Heart right ventricle (tissue), 16 donors: ENCODE measurements around the gene ZFHX3. TPM values are rescaled to one million over a fixed set of nuclear protein-coding genes. Genes with fewer than 3 reads are reported as not detected.

Experiments used
- ATAC-seq, 8 donors: fragments of 200-7000 bp; cut with Tn5 transposase; one replicate each; pipeline ENCODE4 v1.9.1; 2020; ENCODE audit warnings: mild to moderate bottlenecking in 8 of 8, moderate library complexity in 8 of 8, moderate number of reproducible peaks in 1 of 8
- DNase-seq, 2 donors: peaks; one replicate each; pipeline ENCODE4 v3.0.0-alpha.2; 2020
- H3K27ac ChIP-seq, 10 donors: fragments of 200-600 bp; sonication (generic) in 2 of 10; one replicate each; pipeline versions ENCODE4 v1.5.0 to v1.8.0; 2020 to 2022; ENCODE audit warnings: mild to moderate bottlenecking in 3 of 10
- H3K27me3 ChIP-seq, 7 donors: fragments of 200-600 bp; one replicate each; pipeline ENCODE4 v1.8.0; 2021 to 2022; ENCODE audit warnings: mild to moderate bottlenecking in 2 of 7
- H3K36me3 ChIP-seq, 9 donors: fragments of 200-600 bp; sonication (generic) in 1 of 9; one replicate each; pipeline versions ENCODE4 v1.5.0 to v1.8.0; 2020 to 2022; ENCODE audit warnings: mild to moderate bottlenecking in 2 of 9
- H3K4me1 ChIP-seq, 9 donors: fragments of 200-600 bp; sonication (generic) in 1 of 9; one replicate each; pipeline versions ENCODE4 v1.5.0 to v1.8.0; 2020 to 2022; ENCODE audit warnings: mild to moderate bottlenecking in 4 of 9
- H3K4me3 ChIP-seq, 10 donors: fragments of 200-600 bp; sonication (generic) in 2 of 10; one replicate each; pipeline versions ENCODE4 v1.5.0 to v1.8.0; 2020 to 2022; ENCODE audit warnings: mild to moderate bottlenecking in 7 of 10, moderate library complexity in 2 of 10
- H3K9me3 ChIP-seq, 11 donors: fragments of 200-600 bp in 10 of 11; sonication (generic) in 2 of 11; one replicate each; pipeline versions ENCODE4 v1.5.0 to v1.8.0; 2013 to 2022; ENCODE audit warnings: mild to moderate bottlenecking in 2 of 11, control low read depth in 1 of 11, moderate library complexity in 1 of 11
- CTCF ChIP-seq, 9 donors: fragments of 200-600 bp; sonication (generic) in 2 of 9; IDR thresholded peaks; one replicate each; pipeline versions ENCODE4 v1.5.0 to v1.8.0; 2021 to 2022; ENCODE audit warnings: antibody characterized with exemption in 9 of 9, mild to moderate bottlenecking in 5 of 9, moderate library complexity in 1 of 9
- WGBS, 2 donors: extraction: QIAGEN DNeasy Blood & Tissue Kit; methylation state at CpG; one replicate each; pipeline ENCODE4 v1.1.7; 2013; ENCODE audit warnings: inconsistent platforms in 1 of 2; 5-methylcytosine and 5-hydroxymethylcytosine counted together
- intact Hi-C, 10 donors: fragments of 100-400 bp; cut with DNase I; formaldehyde crosslinking; loops; one replicate each; pipeline versions ENCODE4 v1.11.1 to v1.14.2; 2022
- polyA plus RNA-seq, 2 donors: library from polyadenylated mRNA; stranded (reverse); fragments of 200-250 nt; gene quantifications; one replicate each; pipeline ENCODE4 v1.2.3, GENCODE V29; 2013
- total RNA-seq, 10 donors: library from RNA; stranded (reverse); fragmentation: NEBNext Ultra II Directional in 3 of 10; extraction: Animal tissue kit (Norgen Biotek cat#: 25700) in 3 of 10; gene quantifications; one replicate each; pipeline versions ENCODE4 v1.2.1 to v1.2.4, GENCODE V29; 2021 to 2023
- donor health status: Arrhythmogenic right ventricular cardiomyopathy.
- donor health status: ischemic (EF 13 %, LVEDD 7.1; RV severe dilation, severe dysfunction).
- donor health status: healthy with polysubstance abuse.
- donor health status: DM: no; HTN: yes; CAD: no.
- donor health status: DM: no; HTN: no; CAD: no.
- donor health status: ischemic (EF 25% LVEDD 6.9; RV normal size, moderate dysfunction).
- donor health status: ischemic (EF 25% LVEDD 5.7; RV mildly dilated, moderate dysfunction).
- donor health status: healthy.
- donor health status: DM: yes; HTN: yes; CAD: no.
- donor health status: Ischemic cardiomyopathy.
- donor health status: ischemic (EF 35%, LVEDD 5.7; RV mildly dilated, moderate dysfunction).
- donor health status: nonischemic (EF 11% LVEDD 7.7; RV severe dilation, severe dysfunction).
- donor health status: DM: yes; HTN: yes; CAD: no.
- donor health status: PGD.
- donor health status: ischemic (EF 29% LVEDD 5.4; RV normal size, mild dysfunction).
- donor health status: nonischemic (EF 23%, LVEDD 6.1; RV moderate dilation, normal function).

Gene ZFHX3
- total and polyA plus RNA-seq, 12 donors: 1.6 to 15.2 (median 10.4) TPM

- intact Hi-C loops: loop anchor here in 4 of 10 donors (5.0 to 10.0 kb wide), 4 partner anchors 110 to 388 kb away; no protein-coding TSS in a partner anchor
- H3K4me1 ChIP-seq: peaks cover 10 to 85% (median 58%) of the 10 kb centered on the region in 9 donors
- peak overlapping the region; percentile 60 to 97 (median 92) for H3K27ac ChIP-seq
- ATAC-seq (no peak), DNase-seq (no peak)
- 73 to 76% methylated on average over 9 of the region's 9 CpGs for WGBS, 2 donors
- H3K27me3 ChIP-seq: peaks cover 0 to 14% (median 0%) of the 10 kb centered on the region in 7 donors
- H3K4me3 ChIP-seq: no peak overlapping the region
- H3K9me3 ChIP-seq: no peaks in the 10 kb centered on the region
- no peaks in the 10 kb centered on the region for H3K36me3 ChIP-seq
- TF ChIP-seq CTCF (IDR thresholded peaks at IDR 0.05): no peak
Observed at GRCh38 chr16:73052576-73052975, 4.6 kb upstream of the ZFHX3 start.

- peaks cover 12 to 90% (median 60%) of the 10 kb centered on the region in 9 donors for H3K4me1 ChIP-seq
- intact Hi-C loops: loop anchor here in 4 of 10 donors (5.0 to 10.0 kb wide), 4 partner anchors 110 to 387 kb away; no protein-coding TSS in a partner anchor
- ATAC-seq: no peak
Observed at GRCh38 chr16:73051961-73052360, 4.0 kb upstream of the ZFHX3 start.

GRCh38 chr16:73051226-73051625 is 3.3 kb upstream of the ZFHX3 start:
- Histone ChIP-seq H3K36me3 (no peaks in the 10 kb centered on the region), H3K4me3 (no peak overlapping the region), H3K27ac (peak overlapping the region in 5 of 10 donors; percentile 43 to 97 (median 95)), H3K9me3 (no peaks in the 10 kb centered on the region), H3K4me1 (peaks cover 16 to 89% (median 60%) of the 10 kb centered on the region in 9 donors), H3K27me3 (peaks cover 0 to 15% (median 0%) of the 10 kb centered on the region in 7 donors)
- DNase-seq: no peak
- no peak for ATAC-seq
- no peak for TF ChIP-seq CTCF (IDR thresholded peaks at IDR 0.05)
- 74 to 77% methylated on average over 5 of the region's 5 CpGs for WGBS, 2 donors
- intact Hi-C loops: loop anchor here in 4 of 10 donors (5.0 to 10.0 kb wide), 4 partner anchors 109 to 386 kb away; no protein-coding TSS in a partner anchor

More at GRCh38 chr16:73051961-73052360, 4.0 kb upstream of the ZFHX3 start:
- peak overlapping the region in 7 of 10 donors; percentile 12 to 97 (median 95) for H3K27ac ChIP-seq
- no peaks in the 10 kb centered on the region for H3K9me3 ChIP-seq
- WGBS, 2 donors: 86 to 87% methylated on average over 9 of the region's 9 CpGs
- peaks cover 0 to 15% (median 0%) of the 10 kb centered on the region in 7 donors for H3K27me3 ChIP-seq
- no peak overlapping the region for H3K4me3 ChIP-seq
- TF ChIP-seq CTCF (IDR thresholded peaks at IDR 0.05): no peak
- H3K36me3 ChIP-seq: no peaks in the 10 kb centered on the region
- DNase-seq: no peak

GRCh38 chr16:73050201-73051099 is 2.5 kb upstream of the ZFHX3 start:
- TF ChIP-seq CTCF (IDR thresholded peaks at IDR 0.05): no peak
- DNase-seq (no peak), ATAC-seq (no peak)
- H3K9me3 ChIP-seq: no peaks in the 10 kb centered on the region
- intact Hi-C loops: loop anchor here in 4 of 10 donors (5.0 to 10.0 kb wide), 4 partner anchors 108 to 386 kb away; no protein-coding TSS in a partner anchor
- 70 to 76% methylated on average over 11 of the region's 11 CpGs for WGBS, 2 donors
- no peaks in the 10 kb centered on the region for H3K36me3 ChIP-seq
- peaks cover 0 to 15% (median 0%) of the 10 kb centered on the region in 7 donors for H3K27me3 ChIP-seq
- H3K4me3 ChIP-seq: peak overlapping the region in 1 of 10 donors; percentile 2
- peaks cover 17 to 89% (median 58%) of the 10 kb centered on the region in 9 donors for H3K4me1 ChIP-seq
- H3K27ac ChIP-seq: peak overlapping the region in 8 of 10 donors; percentile 0 to 97 (median 81)
